AG08395 (cell line): ENCODE results near the gene SOWAHA.
"Not testable (repeated sequence)": the region's sequence is repeated elsewhere in the genome, so short reads cannot be mapped to it uniquely, and the experiment has no call there.

ENCODE experiments used
- DNase-seq: peaks from one replicate; pipeline ENCODE4 v3.0.0; 2012; ENCODE audit warnings: mixed read lengths, low spot score

SOWAHA gene

DNA sequence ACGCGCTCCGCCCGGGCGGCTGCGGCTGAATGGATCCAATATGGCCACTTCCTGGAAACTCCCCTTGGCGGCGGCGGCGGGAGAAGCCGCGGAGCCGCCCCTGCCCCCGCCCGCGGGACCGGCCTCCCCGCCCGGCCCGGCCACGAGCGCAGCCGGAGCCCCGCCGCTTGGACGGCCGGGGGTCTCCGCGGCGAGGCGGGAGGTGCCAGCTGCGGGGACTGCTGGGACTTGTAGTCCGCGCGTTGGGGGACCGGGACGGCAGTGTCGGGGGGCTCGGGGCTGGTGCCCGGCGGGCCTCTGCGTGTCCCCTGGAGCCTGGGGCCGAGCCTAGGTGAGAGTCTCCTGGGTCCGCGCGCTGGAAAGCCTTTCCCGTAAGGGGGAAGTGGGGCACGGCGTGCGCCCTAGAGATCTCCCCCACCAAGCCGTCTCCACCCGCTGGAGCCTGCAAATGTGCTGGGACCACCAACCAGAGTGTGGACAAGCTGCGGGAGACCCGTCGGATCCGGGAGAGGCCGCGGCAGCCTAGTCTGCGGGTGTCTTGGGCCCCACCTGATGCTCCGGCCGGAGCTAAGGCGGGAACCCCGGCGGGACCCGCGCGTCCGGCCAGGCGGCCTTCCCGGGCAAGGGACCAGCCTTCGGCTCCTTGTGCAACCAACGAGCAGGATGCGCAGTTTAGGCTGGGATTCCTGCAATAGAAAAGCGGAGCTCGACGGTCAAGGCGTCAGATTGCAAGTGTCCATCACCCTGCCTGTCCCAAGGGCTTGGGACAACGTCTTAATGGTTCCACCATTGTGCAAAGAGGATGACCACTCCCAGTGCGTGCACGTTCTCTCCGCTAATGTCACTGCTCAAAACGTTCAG is 35.7 kb upstream of the SOWAHA start, which contains the start of gene SEPTIN8:
SEPTIN8 (minus strand) TSS at position 31 of the 861 bp plus-strand sequence. CDS start 102 bp downstream, outside the sequence.
- peak; percentile 61 for DNase-seq

DNA sequence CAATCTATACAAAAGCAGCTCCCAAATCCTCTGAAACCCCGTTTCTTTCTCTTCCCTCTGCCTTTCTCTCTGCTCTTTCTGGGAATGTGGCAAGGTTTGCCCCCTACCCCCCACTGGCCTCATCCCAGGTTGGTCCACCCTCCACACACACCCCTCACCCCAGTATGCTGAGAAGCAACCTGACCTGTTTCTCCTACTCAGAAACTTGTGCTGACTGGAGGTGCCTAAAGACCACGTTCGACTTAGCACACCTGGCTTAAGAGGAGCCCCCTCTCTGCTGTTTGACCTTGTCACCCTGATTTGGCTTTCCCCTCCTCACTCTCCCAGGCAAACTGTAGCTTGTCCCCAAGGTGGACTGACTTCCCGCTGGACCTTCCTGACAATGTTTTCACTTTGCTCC is 35.0 kb upstream of the SOWAHA start:
- no peak for DNase-seq

DNA sequence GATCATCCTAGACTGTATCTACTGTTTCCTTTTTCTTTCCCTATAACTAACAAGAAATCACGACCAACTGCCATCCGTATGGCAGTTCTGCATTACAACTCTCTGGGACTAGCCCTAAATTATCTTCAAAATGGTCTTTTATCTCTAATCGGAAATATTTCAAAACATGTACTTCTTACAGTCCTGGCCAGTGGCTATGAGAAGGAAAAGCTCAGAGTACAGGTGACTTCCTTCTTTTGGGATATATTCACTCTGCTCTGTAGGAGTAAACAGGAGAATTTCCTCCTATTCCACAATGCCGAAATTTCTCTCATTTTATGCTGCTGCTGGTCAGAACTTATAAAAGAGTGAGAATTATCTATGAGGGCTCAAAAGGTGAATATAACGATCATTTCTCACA is 34.2 kb upstream of the SOWAHA start:
- no peak for DNase-seq

DNA sequence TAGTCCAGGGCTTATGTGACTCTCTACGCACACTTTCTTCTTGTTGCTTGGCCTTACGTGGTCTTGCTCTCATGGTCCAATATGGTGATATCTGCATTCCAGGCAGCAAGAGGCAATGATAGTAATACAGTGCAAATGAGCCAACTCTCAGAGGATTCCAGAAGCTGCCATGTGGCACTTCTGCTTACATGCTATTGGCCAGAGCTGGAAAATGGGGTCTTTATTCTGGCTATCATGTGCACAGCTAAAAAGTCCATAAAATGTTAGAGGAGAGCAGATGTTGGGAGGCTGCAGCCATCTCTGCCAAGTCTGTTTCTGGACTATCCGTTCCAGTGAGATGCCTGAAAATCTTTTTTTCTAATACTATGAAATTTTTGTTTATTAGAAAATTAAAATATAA is 33.1 kb upstream of the SOWAHA start:
- DNase-seq, result no peak

DNA sequence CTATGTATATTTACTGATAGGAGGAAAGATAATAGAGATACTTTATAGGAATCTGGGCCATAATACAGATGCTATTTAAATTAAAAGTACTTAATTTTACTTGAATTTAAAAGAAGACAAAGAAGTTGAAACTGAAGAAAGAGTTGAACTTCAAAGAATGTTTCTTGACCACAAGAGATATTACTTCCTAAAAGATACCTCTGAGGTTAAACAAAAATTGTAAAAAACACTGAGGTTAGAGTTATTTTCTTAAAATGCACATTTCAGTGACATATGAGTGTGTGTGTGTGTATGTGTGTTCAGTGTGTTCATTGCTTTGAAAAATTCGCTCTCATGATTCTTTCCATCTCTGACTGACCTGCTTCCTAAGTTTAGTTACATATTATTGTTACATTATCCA is 32.5 kb upstream of the SOWAHA start:
- no peak for DNase-seq

DNA sequence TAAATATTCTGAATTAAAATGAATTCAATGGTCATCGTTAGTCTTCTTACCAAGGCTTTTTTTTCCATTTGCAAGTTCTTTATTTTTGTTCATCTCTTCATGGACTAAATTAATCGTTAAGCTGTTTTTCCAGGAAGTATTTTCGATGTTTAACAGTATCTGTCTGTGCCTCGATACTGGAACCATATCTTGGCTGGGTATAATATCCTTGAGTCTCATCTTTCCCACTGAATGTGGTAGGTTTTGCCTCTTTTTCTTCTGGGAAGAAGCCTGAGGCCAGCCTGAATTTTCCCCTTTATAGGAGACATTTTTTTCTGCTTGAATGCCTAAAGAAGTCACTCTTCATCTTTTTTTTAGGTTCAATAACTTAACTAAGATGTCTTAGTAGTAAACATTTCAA is 32.1 kb upstream of the SOWAHA start:
- DNase-seq, result no peak

DNA sequence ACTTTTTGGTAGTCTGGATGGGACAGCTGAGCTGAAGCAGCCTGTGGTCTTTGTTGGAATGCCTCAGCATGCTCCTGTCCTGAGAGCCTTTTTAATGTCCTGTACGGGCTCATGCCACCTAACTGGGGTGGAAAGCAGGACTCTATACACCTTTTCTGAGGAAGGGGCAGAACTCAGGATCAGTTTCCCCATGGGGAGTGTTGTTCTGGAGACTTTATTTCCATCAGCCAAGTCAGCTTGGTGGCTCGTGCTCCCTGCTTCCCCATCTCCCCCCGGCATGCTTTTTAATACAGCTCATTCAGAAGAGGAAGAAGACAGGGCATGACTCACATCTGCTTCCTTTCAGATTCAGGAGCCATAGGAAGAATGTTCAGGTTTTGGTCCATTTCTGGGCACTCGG is 31.0 kb upstream of the SOWAHA start:
- peak; percentile 55 for DNase-seq

DNA sequence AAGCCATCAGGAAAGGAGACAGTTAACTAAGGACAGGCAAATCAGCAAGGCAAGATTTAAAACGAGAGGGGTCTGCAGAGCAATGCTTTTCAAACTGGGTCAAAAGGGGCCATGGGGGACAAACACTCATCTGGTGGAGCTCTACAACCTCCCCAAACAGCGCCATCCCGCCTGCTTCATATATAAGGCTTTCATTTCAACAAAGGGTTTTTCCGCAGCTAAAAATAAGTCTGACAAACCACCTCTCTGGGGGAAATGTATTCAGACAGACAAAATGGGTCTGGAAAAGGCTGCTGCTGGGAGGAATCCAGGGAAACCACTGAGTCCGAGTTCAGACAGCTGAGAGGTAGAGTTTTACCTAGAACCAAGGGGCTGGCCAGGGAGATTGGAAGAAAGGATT is 27.7 kb upstream of the SOWAHA start:
- no peak for DNase-seq

DNA sequence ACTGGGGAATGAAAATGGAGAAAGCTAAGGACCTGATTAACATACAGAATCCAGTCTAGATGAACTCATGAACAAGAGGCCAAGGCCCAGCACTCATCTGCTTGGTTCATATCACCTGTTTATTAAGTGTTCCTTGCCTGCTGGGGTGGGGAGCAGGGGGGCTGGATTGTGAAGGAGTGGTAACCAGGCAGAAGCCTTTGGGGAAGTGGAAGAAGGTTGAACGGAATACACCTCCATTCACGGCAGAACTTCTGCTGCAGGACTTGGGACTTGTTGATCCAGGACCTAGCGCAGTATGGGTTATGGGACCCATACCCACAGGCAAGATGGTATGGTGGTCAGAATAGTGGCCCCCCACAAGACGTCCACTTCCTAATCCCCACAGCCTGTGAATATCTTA is 27.2 kb upstream of the SOWAHA start:
- no peak for DNase-seq

DNA sequence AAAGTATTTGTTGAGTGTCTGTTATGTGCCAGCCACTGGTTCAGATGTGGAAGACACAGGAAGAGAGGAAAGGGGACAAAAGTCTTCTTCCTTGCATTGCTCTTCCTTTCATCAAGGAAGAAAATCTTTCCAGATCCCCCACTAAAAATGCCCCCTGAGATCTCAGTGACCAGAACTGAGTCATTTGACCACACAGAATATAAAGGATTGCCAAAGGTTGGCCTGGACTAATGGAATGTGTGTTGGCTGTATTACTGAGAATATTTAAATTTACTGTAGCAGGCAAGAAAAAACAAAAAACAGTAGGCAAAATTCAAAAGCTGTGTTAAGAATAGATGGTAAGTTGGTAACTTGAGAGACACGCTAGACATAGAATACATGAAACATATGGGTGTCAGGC is 26.0 kb upstream of the SOWAHA start:
- DNase-seq, result peak; percentile 84

DNA sequence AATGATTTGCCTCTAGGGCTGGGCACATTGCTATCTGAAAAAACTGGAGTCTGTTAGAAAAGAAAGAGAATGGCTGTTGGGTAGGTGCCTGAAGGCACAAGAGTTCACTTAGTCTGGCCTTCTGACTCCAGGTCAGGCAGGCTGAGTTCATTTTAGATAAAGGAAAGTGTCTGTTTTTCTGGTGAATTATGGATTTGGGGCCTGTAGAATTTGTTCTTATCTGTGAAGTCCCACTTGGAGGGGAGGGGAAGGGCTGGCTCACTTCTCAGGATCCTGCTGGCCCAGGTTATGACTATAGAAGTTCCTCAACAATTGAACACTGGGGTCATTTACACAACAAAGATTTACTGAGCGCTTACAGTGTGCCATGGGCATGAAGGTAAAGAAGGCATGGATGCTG is 24.6 kb upstream of the SOWAHA start:
- DNase-seq, result no peak

DNA sequence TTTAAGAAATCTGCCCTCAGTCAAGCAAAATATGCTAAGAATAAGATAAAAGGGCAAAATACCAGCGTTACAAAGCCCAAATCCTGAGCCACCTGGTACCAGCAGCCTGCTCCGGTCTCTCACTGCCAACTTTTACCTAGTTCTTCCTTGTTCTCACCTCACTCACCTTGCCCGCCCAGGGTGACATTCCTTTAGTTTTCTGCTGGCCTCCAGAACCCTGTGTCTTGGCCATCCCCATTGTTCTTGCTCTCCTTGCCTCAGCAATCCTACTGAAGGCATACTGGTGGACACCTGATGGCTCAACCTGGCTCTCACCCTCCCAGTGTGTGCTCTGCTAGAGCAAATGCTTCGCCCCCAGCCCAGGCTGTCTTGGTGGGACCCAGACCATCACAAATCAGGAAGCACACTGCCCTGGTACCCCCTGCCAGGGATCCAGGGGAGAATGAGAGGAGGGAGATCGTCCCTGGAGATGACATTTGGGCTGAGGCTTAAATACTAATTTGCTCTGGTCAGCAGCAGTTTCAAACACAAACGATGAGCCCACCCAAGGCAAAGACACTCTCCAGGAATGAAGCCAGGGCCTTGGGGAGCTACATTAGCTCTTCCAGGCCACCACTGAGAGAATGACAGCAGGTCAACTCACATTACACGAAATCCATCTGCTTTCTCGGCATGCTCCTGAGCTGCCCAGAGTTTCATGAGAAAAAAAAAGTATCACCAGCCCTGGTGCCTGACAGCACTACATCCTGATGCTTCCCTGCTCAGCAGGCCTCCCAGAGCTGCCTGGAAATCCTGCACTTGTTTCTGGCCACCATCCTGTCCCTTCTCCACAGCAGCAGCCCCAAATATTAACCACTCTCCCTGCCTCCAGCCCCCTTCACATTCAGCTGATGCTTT is 23.9 kb upstream of the SOWAHA start:
- no peak for DNase-seq

DNA sequence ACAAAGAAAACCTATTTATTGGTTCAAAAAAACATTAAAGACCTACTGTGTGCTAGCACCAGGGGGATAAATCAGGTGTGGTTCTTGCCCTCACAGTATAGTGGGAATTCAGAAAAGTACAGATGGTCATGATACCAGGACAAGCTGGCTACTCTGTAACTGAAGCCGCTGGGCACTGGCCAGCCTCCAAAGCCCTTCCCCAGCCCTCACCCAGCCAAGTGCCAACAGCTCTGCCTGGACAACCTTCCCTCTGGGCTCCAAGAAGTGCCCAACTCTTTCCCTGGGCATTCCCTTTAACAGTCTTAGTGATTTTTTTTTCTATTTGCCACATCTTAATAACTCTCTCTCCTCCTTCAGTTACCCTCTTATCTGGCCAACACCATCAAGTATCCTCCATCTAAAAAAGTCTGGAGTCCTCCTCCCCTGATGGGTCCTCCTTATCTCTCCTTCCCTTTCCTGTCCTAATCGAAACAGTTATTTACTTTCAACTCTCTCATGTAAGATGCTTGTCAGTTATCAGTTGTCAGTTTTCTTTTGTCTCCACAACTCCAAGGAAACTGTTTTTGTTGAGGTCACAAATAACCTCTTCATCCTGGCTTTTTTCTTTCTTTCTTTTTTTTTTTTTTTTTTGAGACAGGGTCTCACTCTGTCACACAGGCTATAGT is 22.8 kb upstream of the SOWAHA start:
- DNase-seq, result no peak

DNA sequence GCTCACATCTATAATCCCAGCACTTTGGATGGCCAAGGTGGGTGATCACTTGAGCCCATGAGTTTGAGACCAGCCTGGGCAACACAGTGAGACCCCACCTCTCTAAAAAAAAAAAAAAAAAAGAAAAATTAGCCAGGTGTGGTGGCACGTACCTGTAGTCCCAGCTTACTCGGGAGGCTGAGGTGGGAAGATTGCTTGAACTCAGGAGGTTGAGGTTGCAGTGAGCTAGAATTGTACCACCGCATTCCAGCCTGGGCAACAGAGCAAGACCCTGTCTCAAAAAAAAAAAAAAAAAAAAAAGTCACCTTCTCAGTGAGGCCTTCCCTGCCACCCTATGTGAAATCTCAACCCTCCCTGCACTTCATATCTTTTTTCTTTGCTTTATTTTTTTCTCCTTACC is 22.1 kb upstream of the SOWAHA start:
- DNase-seq, result no peak

DNA sequence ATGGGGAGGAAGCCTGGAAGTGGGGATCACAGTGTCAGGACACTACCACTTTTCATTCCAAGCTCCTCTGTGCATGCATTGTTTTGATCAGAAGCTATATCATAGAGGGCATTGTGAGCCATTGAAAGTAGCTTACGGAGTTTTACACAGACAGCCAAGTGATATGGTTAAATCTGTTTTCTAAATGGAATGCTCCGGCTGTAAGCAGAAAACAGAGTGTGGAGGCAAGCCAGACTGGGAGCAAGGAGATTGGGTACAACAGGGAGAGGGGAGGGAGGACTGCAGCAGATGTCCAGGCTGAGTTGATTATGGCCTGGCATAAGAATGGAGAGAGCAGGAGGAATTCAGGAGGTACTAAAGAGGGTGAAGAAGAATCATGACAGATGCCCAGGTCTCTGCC is 15.5 kb upstream of the SOWAHA start:
- peak; percentile 71 for DNase-seq

DNA sequence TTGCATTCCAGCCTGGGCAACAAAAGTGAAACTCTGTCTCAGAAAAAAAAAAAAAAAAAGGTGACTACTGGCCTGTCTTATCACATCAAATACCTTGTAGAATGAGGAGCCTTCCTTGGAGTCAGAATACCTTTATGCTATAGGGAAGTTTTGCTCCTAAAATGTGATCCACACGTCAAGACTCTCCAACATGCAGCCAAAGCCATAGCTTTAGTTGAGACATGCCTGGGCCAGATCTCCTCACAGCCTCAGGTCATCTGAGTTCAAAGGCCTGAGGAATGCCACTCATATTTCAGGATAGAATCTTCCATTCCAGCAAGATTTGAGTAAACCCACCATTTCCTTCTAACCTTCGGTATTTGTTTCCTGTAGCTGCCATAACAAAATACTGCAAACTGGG is 13.7 kb upstream of the SOWAHA start:
- no peak for DNase-seq

DNA sequence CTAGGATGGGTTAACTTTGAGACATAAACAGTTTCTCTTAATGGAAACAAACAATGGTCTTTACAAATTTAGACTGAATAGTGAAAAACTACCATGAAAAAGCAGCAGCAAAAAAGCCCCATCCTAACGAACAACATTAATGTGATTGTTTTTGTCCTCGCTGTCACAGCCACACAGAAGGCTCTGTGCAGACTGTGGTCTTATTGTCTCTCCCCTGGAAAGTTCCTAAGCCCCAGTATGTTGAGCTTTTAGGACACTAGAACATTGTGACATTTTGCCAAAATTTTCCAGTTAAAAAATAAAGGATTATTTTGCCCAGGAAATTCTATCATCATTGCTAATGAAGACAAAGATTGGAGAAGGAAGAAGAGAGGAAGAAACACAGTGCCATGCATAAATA is 12.6 kb upstream of the SOWAHA start:
- DNase-seq, result no peak

DNA sequence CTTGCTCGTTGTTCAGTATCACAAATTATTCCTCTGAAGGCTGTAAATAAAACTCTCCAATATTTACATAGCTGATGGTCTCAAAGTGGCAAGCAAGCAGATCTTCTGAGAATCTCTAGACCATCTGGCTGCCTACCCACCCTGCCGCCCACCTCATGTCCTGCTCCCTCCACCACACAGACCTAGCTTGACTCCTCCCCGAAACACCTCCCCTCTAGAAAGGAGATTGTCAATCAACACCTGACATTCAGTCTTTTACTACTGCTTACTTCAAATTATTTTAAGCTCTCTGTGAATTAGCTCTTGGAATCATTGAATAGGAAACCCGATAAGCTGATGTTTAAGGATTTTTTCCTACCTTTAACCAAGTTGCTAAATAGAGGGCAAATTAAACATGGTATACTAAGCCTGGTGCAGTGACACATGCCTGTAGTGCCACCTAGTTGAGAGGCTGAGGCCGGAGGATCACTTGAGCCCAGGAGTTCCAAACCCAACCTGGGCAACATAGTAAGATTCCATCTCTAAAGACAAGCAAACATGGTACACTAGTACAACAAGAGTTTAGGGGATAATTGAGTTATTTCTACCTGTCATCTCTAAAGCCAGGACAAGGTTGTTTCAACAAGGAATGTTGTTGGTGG is 10.9 kb upstream of the SOWAHA start:
- DNase-seq, result no peak

DNA sequence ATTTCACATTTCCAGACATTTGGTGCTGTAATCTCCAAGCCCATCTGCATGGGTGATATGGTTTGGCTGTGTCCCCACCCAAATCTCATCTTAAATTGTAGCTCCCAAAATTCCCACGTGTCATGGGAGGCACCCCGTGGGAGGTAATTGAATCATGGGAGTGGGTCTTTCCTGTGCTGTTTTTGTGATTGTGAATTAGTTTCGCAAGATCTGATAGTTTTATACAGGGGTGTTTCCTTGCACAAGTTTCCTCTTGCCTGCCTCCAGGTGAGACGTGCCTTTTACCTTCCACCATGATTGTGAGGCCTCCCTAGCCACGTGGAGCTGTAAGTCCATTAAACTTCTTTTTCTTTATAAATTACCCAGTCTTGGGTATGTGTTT is 10.4 kb upstream of the SOWAHA start:
- not testable (repeated sequence) for DNase-seq

DNA sequence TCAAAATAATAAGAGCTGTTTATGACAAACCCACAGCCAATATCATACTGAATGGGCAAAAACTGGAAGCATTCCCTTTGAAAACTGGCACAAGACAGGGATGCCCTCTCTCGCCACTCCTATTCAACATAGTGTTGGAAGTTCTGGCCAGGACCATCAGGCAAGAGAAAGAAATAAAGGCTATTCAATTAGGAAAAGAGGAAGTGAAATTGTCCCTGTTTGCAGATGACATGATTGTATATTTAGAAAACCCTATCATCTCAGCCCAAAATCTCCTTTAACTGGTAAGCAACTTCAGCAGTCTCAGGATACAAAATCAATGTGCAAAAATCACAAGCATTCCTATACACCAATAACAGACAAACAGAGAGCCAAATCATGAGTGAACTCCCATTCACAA is 8.9 kb upstream of the SOWAHA start:
- not testable (repeated sequence) for DNase-seq

DNA sequence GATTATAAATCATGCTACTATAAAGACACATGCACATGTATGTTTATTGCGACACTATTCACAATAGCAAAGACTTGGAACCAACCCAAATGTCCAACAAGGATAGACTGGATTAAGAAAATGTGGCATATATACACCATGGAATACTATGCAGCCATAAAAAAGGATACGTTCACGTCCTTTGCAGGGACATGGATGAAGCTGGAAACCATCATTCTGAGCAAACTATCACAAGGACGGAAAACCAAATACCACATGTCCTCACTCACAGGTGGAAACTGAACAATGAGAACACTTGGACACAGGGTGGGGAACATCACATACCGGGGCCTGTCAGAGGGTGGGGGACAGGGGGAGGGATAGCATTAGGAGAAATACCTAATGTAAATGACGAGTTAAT is 7.2 kb upstream of the SOWAHA start:
- not testable (repeated sequence) for DNase-seq

DNA sequence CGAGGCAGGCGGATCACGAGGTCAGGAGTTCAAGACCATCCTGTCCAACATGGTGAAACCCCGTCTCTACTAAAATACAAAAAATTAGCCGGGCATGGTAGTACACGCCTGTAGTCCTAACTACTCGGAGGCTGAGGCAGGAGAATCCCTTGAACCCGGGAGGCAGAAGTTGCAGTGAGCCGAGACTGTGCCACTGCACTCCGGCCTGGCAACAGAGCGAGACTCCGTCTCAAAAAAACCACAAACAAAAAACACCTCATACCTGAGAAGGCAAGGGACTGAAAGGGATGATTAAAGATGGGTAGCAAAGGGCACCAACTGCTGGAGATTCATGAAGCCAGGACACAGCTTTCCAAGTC is 6.3 kb upstream of the SOWAHA start:
- not testable (repeated sequence) for DNase-seq
